PC-9 (cell line): ENCODE results near the gene SLC2A9. TPM values are rescaled to one million over a fixed set of nuclear protein-coding genes. Genes with fewer than 3 reads are reported as not detected.

ENCODE experiments used
- BruUV-seq: library from RNA; stranded (reverse); fragments of 400-500 nt; replicated peaks from 2 replicates; lab custom pipeline; 2021; lab: Mats Ljungman, UMichigan
- CTCF ChIA-PET: fragments of 300-600 bp; sonication (Branson Sonifier 250); formaldehyde crosslinking; loops from one replicate; lab custom pipeline; 2022; ENCODE audit warnings: antibody characterized with exemption; lab: Charles Lee
- POLR2A ChIA-PET: fragments of 300-600 bp; sonication (Branson Sonifier 250); formaldehyde crosslinking; loops from one replicate; lab custom pipeline; 2022; ENCODE audit warnings: antibody characterized with exemption; ENCODE audit not compliant: unreplicated experiment; lab: Charles Lee
- DNase-seq, 2 experiments: peaks; one replicate each; pipeline versions ENCODE4 v3.0.0 to v3.0.0-alpha.2; 2015 to 2022; ENCODE audit warnings: mixed read lengths in 1 of 2
- H2AFZ ChIP-seq: fragments of 200-600 bp; sonication (generic); 2 replicates; pipeline ENCODE4 v1.8.1; 2017; ENCODE audit warnings: antibody characterized with exemption
- H3F3A ChIP-seq: fragments of 200-600 bp; sonication (generic); 2 replicates; pipeline ENCODE4 v1.8.1; 2017; ENCODE audit warnings: antibody characterized with exemption, mild to moderate bottlenecking, low read depth; ENCODE audit not compliant: insufficient read depth
- H3K27ac ChIP-seq: fragments of 200-600 bp; sonication (generic); 2 replicates; pipeline ENCODE4 v1.6.1; 2016; ENCODE audit warnings: mixed run types
- H3K27me3 ChIP-seq: fragments of 200-600 bp; sonication (generic); 2 replicates; pipeline ENCODE4 v1.6.1; 2016; ENCODE audit warnings: low read depth, mixed run types; ENCODE audit not compliant: insufficient read depth
- H3K36me3 ChIP-seq: fragments of 200-600 bp; sonication (generic); 2 replicates; pipeline ENCODE4 v1.6.1; 2016; ENCODE audit warnings: low read depth, mixed run types
- H3K4me1 ChIP-seq: fragments of 200-600 bp; sonication (generic); replicated peaks from 2 replicates; pipeline ENCODE4 v1.6.1; 2016; ENCODE audit warnings: mixed run types; ENCODE audit not compliant: insufficient read depth
- H3K4me2 ChIP-seq: fragments of 200-600 bp; sonication (generic); 2 replicates; pipeline ENCODE4 v1.6.1; 2017; ENCODE audit warnings: mixed run types
- H3K4me3 ChIP-seq: fragments of 200-600 bp; sonication (generic); 2 replicates; pipeline ENCODE4 v1.6.1; 2016; ENCODE audit warnings: mixed run types
- H3K79me2 ChIP-seq: fragments of 200-600 bp; sonication (generic); 2 replicates; pipeline ENCODE4 v1.6.1; 2017; ENCODE audit warnings: low read depth, mixed run types
- H3K9me2 ChIP-seq: fragments of 200-600 bp; sonication (generic); 2 replicates; pipeline ENCODE4 v1.8.1; 2017; ENCODE audit warnings: mild to moderate bottlenecking; ENCODE audit not compliant: insufficient read depth
- H3K9me3 ChIP-seq: fragments of 200-600 bp; sonication (generic); 2 replicates; pipeline ENCODE4 v1.8.1; 2016; ENCODE audit warnings: low read depth; ENCODE audit not compliant: insufficient read depth
- H4K20me1 ChIP-seq: fragments of 200-600 bp; sonication (generic); 2 replicates; pipeline ENCODE4 v1.8.1; 2017; ENCODE audit not compliant: insufficient read depth
- CTCF ChIP-seq: fragments of 200-600 bp; sonication (generic); conservative IDR thresholded peaks from 2 replicates; pipeline ENCODE4 v1.6.1; 2017; ENCODE audit warnings: mixed run types, antibody characterized with exemption, mild to moderate bottlenecking, moderate library complexity
- EZH2 ChIP-seq: fragments of 200-600 bp; sonication (generic); IDR thresholded peaks from 2 replicates; pipeline ENCODE4 v1.8.0; 2017; ENCODE audit warnings: antibody characterized with exemption, low read depth
- intact Hi-C: fragments of 100-400 bp; cut with micrococcal nuclease; formaldehyde crosslinking; loops from one replicate; pipeline ENCODE4 v1.10.0; 2022; ENCODE audit not compliant: unreplicated experiment
- total RNA-seq: library from RNA; stranded (reverse); gene quantifications from 2 replicates; pipeline ENCODE4 v1.2.3, GENCODE V29; 2021

Gene SLC2A9
- total RNA-seq, 1 experiment from 2014 or later, result 0.28 TPM

GRCh38 chr4:9942921-9943600 lies 78.2 kb downstream of the SLC2A9 start:
- Histone ChIP-seq H4K20me1 (no peaks in the 10 kb centered on the region), H2AFZ (no peak overlapping the region), H3K4me2 (no peak overlapping the region), H3K27me3 (no peaks in the 10 kb centered on the region), H3K79me2 (no peaks in the 10 kb centered on the region), H3K4me3 (no peak overlapping the region), H3F3A (no peaks in the 10 kb centered on the region), H3K4me1 (no peaks in the 10 kb centered on the region), H3K36me3 (no peaks in the 10 kb centered on the region), H3K27ac (no peak overlapping the region), H3K9me3 (no peaks in the 10 kb centered on the region), H3K9me2 (no peaks in the 10 kb centered on the region)
- TF ChIP-seq EZH2 (no peak), CTCF (no peak)
- BruUV-seq, result no TSS peak
- DNase-seq, result no peak
- ChIA-PET CTCF (no interaction called here), POLR2A (no interaction called here)
- intact Hi-C loops, result no loop called here

- H3K4me2 ChIP-seq, result no peak overlapping the region
- intact Hi-C loops, result no loop called here
- DNase-seq, result no peak
- H3K4me1 ChIP-seq, result no peaks in the 10 kb centered on the region
- H3F3A ChIP-seq, result no peaks in the 10 kb centered on the region
- H3K36me3 ChIP-seq, result no peaks in the 10 kb centered on the region
- no peak overlapping the region for H2AFZ ChIP-seq
- ChIA-PET CTCF (no interaction called here), POLR2A (no interaction called here)
- H3K79me2 ChIP-seq, result no peaks in the 10 kb centered on the region
- H3K9me2 ChIP-seq, result no peaks in the 10 kb centered on the region
- TF ChIP-seq EZH2 (no peak), CTCF (no peak)
- H4K20me1 ChIP-seq, result no peaks in the 10 kb centered on the region
- H3K27ac ChIP-seq, result no peak overlapping the region
- no peak overlapping the region for H3K4me3 ChIP-seq
- no TSS peak for BruUV-seq
- H3K27me3 ChIP-seq, result no peaks in the 10 kb centered on the region
- no peaks in the 10 kb centered on the region for H3K9me3 ChIP-seq
Measured at GRCh38 chr4:9942139-9942538, 79.2 kb downstream of the SLC2A9 start.

- Histone ChIP-seq H3K79me2 (no peaks in the 10 kb centered on the region), H3K27ac (no peak overlapping the region), H2AFZ (no peak overlapping the region), H3K4me3 (no peak overlapping the region), H3K36me3 (no peaks in the 10 kb centered on the region), H3F3A (no peaks in the 10 kb centered on the region), H3K4me1 (no peaks in the 10 kb centered on the region), H3K9me3 (no peaks in the 10 kb centered on the region), H3K27me3 (peaks cover 8% of the 10 kb centered on the region; the same call in 1 of the 2 replicates), H3K4me2 (no peak overlapping the region), H4K20me1 (no peaks in the 10 kb centered on the region), H3K9me2 (no peaks in the 10 kb centered on the region)
- no peak for TF ChIP-seq CTCF
- no peak for TF ChIP-seq EZH2
- intact Hi-C loops, result no loop called here
- CTCF ChIA-PET, result no interaction called here
- BruUV-seq, result no TSS peak
- DNase-seq, result no peak
- POLR2A ChIA-PET, result no interaction called here
Measured at GRCh38 chr4:9940041-9940440, 81.3 kb downstream of the SLC2A9 start.
